Upper lobe of left lung (tissue), 6 donors: ENCODE measurements around the gene SAPCD1. TPM values are rescaled to one million over a fixed set of nuclear protein-coding genes. Genes with fewer than 3 reads are reported as not detected.

ENCODE experiments used
- ATAC-seq, 2 donors: fragments of 200-7000 bp; cut with Tn5 transposase; one replicate each; pipeline ENCODE4 v1.9.1; 2022; ENCODE audit warnings: mild to moderate bottlenecking in 2 of 2, moderate library complexity in 2 of 2; ENCODE audit not compliant: low FRiP score in 2 of 2
- DNase-seq, 2 donors: peaks; one replicate each; pipeline ENCODE4 v3.0.0-alpha.2; 2019 to 2020
- H3K27ac ChIP-seq, 4 donors: fragments of 200-600 bp; sonication (generic); one replicate each; pipeline ENCODE4 v1.5.1; 2016 to 2019
- H3K27me3 ChIP-seq, 4 donors: fragments of 200-600 bp; sonication (generic); one replicate each; pipeline ENCODE4 v1.5.1; 2017 to 2019
- H3K36me3 ChIP-seq, 4 donors: fragments of 200-600 bp; sonication (generic); one replicate each; pipeline ENCODE4 v1.5.1; 2016 to 2019
- H3K4me1 ChIP-seq, 4 donors: fragments of 200-600 bp; sonication (generic); one replicate each; pipeline ENCODE4 v1.5.1; 2018 to 2019
- H3K4me3 ChIP-seq, 4 donors: fragments of 200-600 bp; sonication (generic); one replicate each; pipeline ENCODE4 v1.5.1; 2017 to 2019; ENCODE audit warnings: mild to moderate bottlenecking in 2 of 4, moderate library complexity in 1 of 4
- H3K9me3 ChIP-seq, 4 donors: fragments of 200-600 bp; sonication (generic); one replicate each; pipeline ENCODE4 v1.5.1; 2018 to 2019
- CTCF ChIP-seq, 6 experiments: fragments of 450-650 bp in 4 of 6; fragments of 200-600 bp in 2 of 6; sonication (generic) in 2 of 6; IDR thresholded peaks; one replicate each; pipeline ENCODE4 v1.5.1; 2016 to 2019; ENCODE audit warnings: antibody characterized with exemption in 6 of 6
- EP300 ChIP-seq, 4 donors: sonication (generic); formaldehyde crosslinking; IDR thresholded peaks; one replicate each; pipeline ENCODE4 v1.5.1; 2017; ENCODE audit warnings: antibody characterized with exemption in 4 of 4, control low read depth in 2 of 4
- POLR2A ChIP-seq, 4 donors: fragments of 450-650 bp; IDR thresholded peaks; one replicate each; pipeline ENCODE4 v1.5.1; 2016 to 2017; ENCODE audit warnings: antibody characterized with exemption in 4 of 4, mild to moderate bottlenecking in 2 of 4
- POLR2AphosphoS5 ChIP-seq, 2 donors: sonication (generic); formaldehyde crosslinking; IDR thresholded peaks; one replicate each; pipeline ENCODE4 v1.5.1; 2017; ENCODE audit warnings: antibody characterized with exemption in 2 of 2
- WGBS, 2 donors: methylation state at CpG; one replicate each; pipeline ENCODE4 v1.1.5; 2017 to 2018; 5-methylcytosine and 5-hydroxymethylcytosine counted together
- total RNA-seq, 6 donors: library from RNA; depleted of rRNA in 4 of 6; stranded (reverse); fragments of >200 nt in 4 of 6; gene quantifications; one replicate each; pipeline versions ENCODE4 v1.1.0 to v1.2.1, GENCODE V29; 2016 to 2021
- donor health status: DM: no; HTN: no; CAD: no; lungs with moderate emphysema.
- donor health status: DM: no; HTN: yes; CAD: no; lungs with severe emphysema.

The SAPCD1 gene
- total RNA-seq, 6 donors from 2014 or later, result 1.1 to 15.7 (median 5.3) TPM

DNA sequence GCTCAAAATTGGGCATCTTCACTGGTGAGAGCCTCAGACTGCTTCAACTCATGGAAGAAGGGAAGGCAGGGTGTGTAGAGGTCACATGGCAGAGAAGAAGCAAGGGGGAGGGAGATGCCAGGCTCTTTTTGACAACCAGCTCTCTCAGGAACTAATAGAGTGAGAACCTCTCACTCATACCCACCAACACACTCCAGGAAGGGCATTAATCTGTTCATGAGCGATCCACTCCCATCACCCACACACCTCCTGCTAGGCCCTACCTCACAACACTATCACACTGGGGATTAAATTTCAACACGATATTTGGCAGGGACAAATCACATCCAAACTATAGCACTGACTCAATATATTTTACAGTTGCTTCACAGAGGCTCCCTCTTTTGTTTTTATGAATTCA is 20.6 kb upstream of the SAPCD1 start:
- ATAC-seq (no peak), DNase-seq (no peak)
- Histone ChIP-seq H3K36me3 (no peaks in the 10 kb centered on the region), H3K27me3 (no peaks in the 10 kb centered on the region), H3K27ac (no peak overlapping the region), H3K4me1 (peaks cover 33 to 38% (median 36%) of the 10 kb centered on the region in 4 donors), H3K9me3 (no peaks in the 10 kb centered on the region), H3K4me3 (no peak overlapping the region)
- WGBS, 2 donors, result 92 to 98% methylated on average over 2 of the region's 2 CpGs
- TF ChIP-seq POLR2AphosphoS5 (IDR thresholded peaks at IDR 0.05) (no peak), EP300 (IDR thresholded peaks at IDR 0.05) (no peak), POLR2A (IDR thresholded peaks at IDR 0.05) (no peak), CTCF (IDR thresholded peaks at IDR 0.05) (no peak)

GRCh38 chr6:31742894-31743293 is 19.6 kb upstream of the SAPCD1 start:
- Histone ChIP-seq H3K9me3 (no peaks in the 10 kb centered on the region), H3K4me1 (peaks cover 23 to 27% (median 26%) of the 10 kb centered on the region in 4 donors), H3K27ac (no peak overlapping the region), H3K4me3 (no peak overlapping the region), H3K36me3 (no peaks in the 10 kb centered on the region), H3K27me3 (no peaks in the 10 kb centered on the region)
- DNase-seq (no peak), ATAC-seq (no peak)
- TF ChIP-seq POLR2A (IDR thresholded peaks at IDR 0.05) (no peak), POLR2AphosphoS5 (IDR thresholded peaks at IDR 0.05) (no peak), CTCF (IDR thresholded peaks at IDR 0.05) (no peak), EP300 (IDR thresholded peaks at IDR 0.05) (no peak)
- WGBS, 2 donors, result 85 to 91% methylated on average over 3 of the region's 3 CpGs

DNA sequence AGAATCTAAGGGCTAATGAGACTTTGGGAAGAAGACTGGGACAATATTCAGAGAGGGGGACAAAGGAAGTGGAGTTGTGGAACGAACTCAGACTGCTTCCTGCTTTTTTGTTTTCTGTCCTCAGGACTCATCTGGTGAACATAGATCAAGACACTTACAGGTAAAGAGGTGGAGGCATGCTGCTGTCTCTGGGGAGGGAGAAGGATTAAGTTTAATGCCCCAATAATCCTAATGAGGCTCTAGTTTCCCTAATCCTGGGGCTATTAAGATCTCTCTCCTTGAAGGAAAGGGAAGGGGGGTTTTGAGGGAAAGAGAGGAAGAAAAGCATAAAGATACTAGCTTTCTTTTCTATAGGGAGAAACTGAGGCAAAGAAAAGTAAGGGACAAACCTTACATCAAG is 18.0 kb upstream of the SAPCD1 start:
- no peak for ATAC-seq
- Histone ChIP-seq H3K27ac (no peak overlapping the region), H3K27me3 (no peaks in the 10 kb centered on the region), H3K4me3 (no peak overlapping the region), H3K4me1 (peaks cover 8 to 12% (median 10%) of the 10 kb centered on the region in 4 donors), H3K36me3 (no peaks in the 10 kb centered on the region), H3K9me3 (no peaks in the 10 kb centered on the region)
- TF ChIP-seq POLR2AphosphoS5 (IDR thresholded peaks at IDR 0.05) (no peak), EP300 (IDR thresholded peaks at IDR 0.05) (no peak), POLR2A (IDR thresholded peaks at IDR 0.05) (no peak), CTCF (IDR thresholded peaks at IDR 0.05) (no peak)
- 53 to 59% methylated on average over 1 of the region's 1 CpG for WGBS, 2 donors
- no peak for DNase-seq

- no peak for ATAC-seq
- H3K36me3 ChIP-seq, result no peaks in the 10 kb centered on the region
- WGBS, 2 donors, result 92 to 95% methylated on average over 8 of the region's 8 CpGs
- no peak for DNase-seq
- H3K4me3 ChIP-seq, result no peak overlapping the region
- H3K27me3 ChIP-seq, result no peaks in the 10 kb centered on the region
- no peaks in the 10 kb centered on the region for H3K9me3 ChIP-seq
- no peaks in the 10 kb centered on the region for H3K4me1 ChIP-seq
- TF ChIP-seq POLR2AphosphoS5 (IDR thresholded peaks at IDR 0.05) (no peak), POLR2A (IDR thresholded peaks at IDR 0.05) (no peak), CTCF (IDR thresholded peaks at IDR 0.05) (no peak), EP300 (IDR thresholded peaks at IDR 0.05) (no peak)
- H3K27ac ChIP-seq, result no peak overlapping the region
Measured at GRCh38 chr6:31749301-31750036, 13.0 kb upstream of the SAPCD1 start.
